HL-60 (cell line): ENCODE results near the gene RUNDC3A.

Source experiments
- DNase-seq, 2 experiments: peaks; one replicate each; pipeline ENCODE4 v3.0.0-alpha.2; 2010 to 2020; ENCODE audit warnings: low read depth in 1 of 2, low spot score in 1 of 2
- H3K27ac ChIP-seq: fragments of 250-450 bp; sonication (Bioruptor Pico); replicated peaks from 2 replicates; pipeline ENCODE4 v1.5.1; 2020; ENCODE audit warnings: mild to moderate bottlenecking, moderate library complexity
- H3K27me3 ChIP-seq: fragments of 250-450 bp; sonication (Bioruptor Pico); 2 replicates; pipeline ENCODE4 v1.5.1; 2021; ENCODE audit warnings: mild to moderate bottlenecking, moderate library complexity; ENCODE audit not compliant: insufficient read depth, poor library complexity, severe bottlenecking
- H3K4me3 ChIP-seq: replicated peaks from 2 replicates; pipeline ENCODE4 v1.5.1; 2011; ENCODE audit warnings: mild to moderate bottlenecking, control low read depth, low read length; ENCODE audit not compliant: insufficient read depth
- GABPA ChIP-seq: IDR thresholded peaks from 2 replicates; pipeline ENCODE4 v1.6.1; 2012; ENCODE audit warnings: low read depth
- POLR2AphosphoS5 ChIP-seq: IDR thresholded peaks from 2 replicates; pipeline ENCODE4 v1.6.1; 2012; ENCODE audit warnings: low read depth
- REST ChIP-seq: IDR thresholded peaks from 2 replicates; pipeline ENCODE4 v1.6.1; 2012; ENCODE audit warnings: low read depth; ENCODE audit not compliant: insufficient replicate concordance
- SPI1 ChIP-seq: IDR thresholded peaks from 2 replicates; pipeline ENCODE4 v1.6.1; 2012; ENCODE audit warnings: low read depth, mild to moderate bottlenecking, borderline replicate concordance
- TF ChIP-seq, protein P1 (sequence below): IDR thresholded peaks from one replicate; pipeline ENCODE4 v1.5.1; 2011; ENCODE audit warnings: low read length, control low read depth, inconsistent platforms; ENCODE audit not compliant: insufficient read depth

RUNDC3A gene

DNA sequence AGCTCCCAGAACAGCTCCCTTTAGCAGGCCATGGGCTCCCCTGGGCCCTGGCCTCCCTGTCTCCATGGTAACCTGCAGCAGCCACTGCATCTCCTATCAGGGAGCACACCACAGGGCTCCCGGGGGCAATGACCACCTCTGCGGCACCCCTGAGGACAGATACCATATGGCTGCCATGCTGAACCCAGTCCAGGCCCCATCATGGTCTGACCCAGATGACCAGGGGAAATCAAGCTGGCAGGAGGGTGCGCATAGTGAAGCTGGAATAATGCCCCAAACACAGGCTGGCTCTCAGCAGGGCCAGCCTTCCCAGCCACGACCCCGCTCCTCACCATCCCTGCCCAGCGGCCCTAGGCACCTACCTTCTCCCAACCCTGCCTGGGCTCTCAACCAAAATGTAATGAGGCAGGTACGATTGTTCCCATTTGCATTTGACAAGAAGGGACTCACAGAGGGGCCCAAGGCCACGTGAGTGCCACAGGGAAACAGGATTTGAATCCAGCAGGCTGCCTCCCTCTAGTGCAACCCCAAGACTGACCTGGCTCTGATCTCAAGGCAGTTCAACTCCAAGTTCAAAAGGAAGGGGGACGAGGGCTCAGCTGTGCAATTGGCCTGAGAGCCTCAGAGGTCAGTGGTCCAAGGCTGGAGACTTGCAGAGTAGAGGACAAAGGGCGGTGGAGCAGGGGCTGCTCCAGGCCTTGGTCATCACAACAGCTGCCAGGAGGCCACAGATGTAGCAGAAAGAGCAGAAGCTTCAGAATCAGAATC, 2.4 kb downstream of the RUNDC3A start:
- Histone ChIP-seq H3K27ac (no peak overlapping the region), H3K4me3 (no peak overlapping the region), H3K27me3 (peaks cover 23% of the 10 kb centered on the region)
- TF ChIP-seq REST: no peak
- TF ChIP-seq, protein P1, sequence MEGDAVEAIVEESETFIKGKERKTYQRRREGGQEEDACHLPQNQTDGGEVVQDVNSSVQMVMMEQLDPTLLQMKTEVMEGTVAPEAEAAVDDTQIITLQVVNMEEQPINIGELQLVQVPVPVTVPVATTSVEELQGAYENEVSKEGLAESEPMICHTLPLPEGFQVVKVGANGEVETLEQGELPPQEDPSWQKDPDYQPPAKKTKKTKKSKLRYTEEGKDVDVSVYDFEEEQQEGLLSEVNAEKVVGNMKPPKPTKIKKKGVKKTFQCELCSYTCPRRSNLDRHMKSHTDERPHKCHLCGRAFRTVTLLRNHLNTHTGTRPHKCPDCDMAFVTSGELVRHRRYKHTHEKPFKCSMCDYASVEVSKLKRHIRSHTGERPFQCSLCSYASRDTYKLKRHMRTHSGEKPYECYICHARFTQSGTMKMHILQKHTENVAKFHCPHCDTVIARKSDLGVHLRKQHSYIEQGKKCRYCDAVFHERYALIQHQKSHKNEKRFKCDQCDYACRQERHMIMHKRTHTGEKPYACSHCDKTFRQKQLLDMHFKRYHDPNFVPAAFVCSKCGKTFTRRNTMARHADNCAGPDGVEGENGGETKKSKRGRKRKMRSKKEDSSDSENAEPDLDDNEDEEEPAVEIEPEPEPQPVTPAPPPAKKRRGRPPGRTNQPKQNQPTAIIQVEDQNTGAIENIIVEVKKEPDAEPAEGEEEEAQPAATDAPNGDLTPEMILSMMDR: no peak
- no peak for TF ChIP-seq GABPA
- TF ChIP-seq SPI1: no peak
- no peak for TF ChIP-seq POLR2AphosphoS5
- no peak for DNase-seq

GRCh38 chr17:44311562-44312181, 3.3 kb downstream of the RUNDC3A start:
- no peak for DNase-seq
- TF ChIP-seq, protein P1: no peak
- TF ChIP-seq REST (no peak), POLR2AphosphoS5 (no peak), GABPA (no peak), SPI1 (no peak)
- Histone ChIP-seq H3K27me3 (peaks cover 30% of the 10 kb centered on the region), H3K4me3 (no peak overlapping the region), H3K27ac (no peak overlapping the region)

DNA sequence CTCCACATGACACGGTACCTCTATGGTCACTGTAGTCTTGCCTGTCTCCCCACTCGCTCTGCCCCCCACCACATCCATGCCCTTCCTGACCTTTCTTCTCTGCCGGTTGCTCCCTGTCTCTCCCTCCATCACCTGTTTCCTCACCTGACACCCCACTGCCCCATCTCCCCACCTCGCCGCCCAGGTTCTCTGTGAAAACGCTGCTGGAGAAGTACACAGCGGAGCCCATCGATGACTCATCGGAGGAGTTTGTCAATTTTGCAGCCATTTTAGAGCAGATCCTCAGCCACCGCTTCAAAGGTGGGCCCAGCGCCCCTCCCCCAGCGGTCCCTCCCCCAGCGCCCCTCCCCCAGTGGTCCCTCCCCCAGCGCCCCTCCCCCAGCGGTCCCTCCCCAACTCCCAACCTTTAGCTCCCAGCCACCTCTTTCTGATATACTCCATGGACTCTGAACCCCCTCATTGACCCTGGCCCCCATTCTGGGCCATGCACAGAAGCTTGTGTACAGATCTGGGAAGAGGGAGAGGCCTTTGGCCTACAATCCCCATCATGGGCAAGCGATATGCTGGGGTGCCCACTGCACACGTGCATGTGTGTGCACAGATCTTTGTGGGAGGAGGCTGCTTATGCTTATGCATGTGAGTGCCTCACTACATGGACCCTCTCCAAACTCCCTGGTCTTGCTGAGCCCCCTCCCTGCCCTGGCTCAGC, 4.1 kb downstream of the RUNDC3A start:
- Histone ChIP-seq H3K27ac (no peak overlapping the region), H3K27me3 (peaks cover 33% of the 10 kb centered on the region), H3K4me3 (no peak overlapping the region)
- TF ChIP-seq, protein P1: no peak
- TF ChIP-seq SPI1 (no peak), GABPA (no peak), POLR2AphosphoS5 (no peak), REST (no peak)
- no peak for DNase-seq
